ENCODE results near the gene CNTN5.

Gene CNTN5

DNA sequence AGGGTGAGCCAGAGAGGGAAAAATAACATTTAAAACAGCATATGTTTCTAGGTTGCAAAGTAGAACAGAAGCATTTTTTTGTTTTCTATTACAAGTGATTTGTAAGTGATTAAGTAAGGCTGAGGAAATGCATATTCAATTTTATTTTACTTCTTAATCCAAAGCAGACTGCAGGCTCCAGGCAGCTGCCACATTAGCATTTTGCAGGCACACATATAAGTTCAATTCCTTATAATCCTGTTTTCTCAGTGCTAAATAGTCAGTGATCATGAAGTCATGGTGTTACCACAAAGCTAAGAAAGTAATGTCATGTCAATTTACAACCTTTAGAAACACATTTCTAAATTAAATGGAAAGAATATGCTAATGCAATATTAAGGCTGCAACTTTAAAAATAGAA is 149.8 kb downstream of the CNTN5 start:
- DNase-seq (ENCODE audit: extremely low read depth, low read depth), result no peak
- TF ChIP-seq, protein P1, sequence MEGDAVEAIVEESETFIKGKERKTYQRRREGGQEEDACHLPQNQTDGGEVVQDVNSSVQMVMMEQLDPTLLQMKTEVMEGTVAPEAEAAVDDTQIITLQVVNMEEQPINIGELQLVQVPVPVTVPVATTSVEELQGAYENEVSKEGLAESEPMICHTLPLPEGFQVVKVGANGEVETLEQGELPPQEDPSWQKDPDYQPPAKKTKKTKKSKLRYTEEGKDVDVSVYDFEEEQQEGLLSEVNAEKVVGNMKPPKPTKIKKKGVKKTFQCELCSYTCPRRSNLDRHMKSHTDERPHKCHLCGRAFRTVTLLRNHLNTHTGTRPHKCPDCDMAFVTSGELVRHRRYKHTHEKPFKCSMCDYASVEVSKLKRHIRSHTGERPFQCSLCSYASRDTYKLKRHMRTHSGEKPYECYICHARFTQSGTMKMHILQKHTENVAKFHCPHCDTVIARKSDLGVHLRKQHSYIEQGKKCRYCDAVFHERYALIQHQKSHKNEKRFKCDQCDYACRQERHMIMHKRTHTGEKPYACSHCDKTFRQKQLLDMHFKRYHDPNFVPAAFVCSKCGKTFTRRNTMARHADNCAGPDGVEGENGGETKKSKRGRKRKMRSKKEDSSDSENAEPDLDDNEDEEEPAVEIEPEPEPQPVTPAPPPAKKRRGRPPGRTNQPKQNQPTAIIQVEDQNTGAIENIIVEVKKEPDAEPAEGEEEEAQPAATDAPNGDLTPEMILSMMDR (IDR thresholded peaks at IDR 0.05; ENCODE audit: low read depth, low read length), result no peak

GRCh38 chr11:99171330-99171729 is 150.6 kb downstream of the CNTN5 start:
- DNase-seq (ENCODE audit: extremely low read depth, low read depth), result no peak
- TF ChIP-seq, protein P1 (IDR thresholded peaks at IDR 0.05; ENCODE audit: low read depth, low read length), result no peak

DNA sequence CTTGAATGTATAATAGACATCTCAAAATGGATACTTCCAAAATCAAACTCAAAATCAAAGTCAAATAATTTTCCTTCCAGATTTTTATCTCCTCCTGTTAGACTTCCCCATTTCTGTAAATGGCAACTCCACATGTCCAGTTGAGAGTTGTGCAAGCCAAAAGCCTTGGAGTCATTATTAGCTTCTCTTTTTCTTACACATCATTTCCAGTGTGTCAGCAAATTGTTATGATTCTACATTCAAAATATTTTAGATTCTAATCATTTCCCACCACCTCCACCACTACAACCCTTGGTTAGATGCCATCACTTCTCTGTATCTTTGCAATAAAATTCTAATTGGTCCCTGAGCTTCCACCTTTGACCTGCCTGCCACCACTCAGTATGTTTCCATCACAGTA is 155.7 kb downstream of the CNTN5 start:
- TF ChIP-seq, protein P1 (IDR thresholded peaks at IDR 0.05; ENCODE audit: low read depth, low read length), result no peak
- no peak for DNase-seq (ENCODE audit: extremely low read depth, low read depth)

- TF ChIP-seq, protein P1 (IDR thresholded peaks at IDR 0.05; ENCODE audit: low read depth, low read length), result no peak
Observed at GRCh38 chr11:99177446-99177845, 156.7 kb downstream of the CNTN5 start.

GRCh38 chr11:99184146-99184545 is 163.4 kb downstream of the CNTN5 start:
- TF ChIP-seq, protein P1 (IDR thresholded peaks at IDR 0.05; ENCODE audit: low read depth, low read length), result no peak

More at GRCh38 chr11:99177446-99177845, 156.7 kb downstream of the CNTN5 start:
- DNase-seq (ENCODE audit: extremely low read depth, low read depth), result no peak

GRCh38 chr11:99188221-99188620 is 167.5 kb downstream of the CNTN5 start:
- TF ChIP-seq, protein P1 (IDR thresholded peaks at IDR 0.05; ENCODE audit: low read depth, low read length), result no peak

More at GRCh38 chr11:99184146-99184545, 163.4 kb downstream of the CNTN5 start:
- DNase-seq (ENCODE audit: extremely low read depth, low read depth), result no peak

DNA sequence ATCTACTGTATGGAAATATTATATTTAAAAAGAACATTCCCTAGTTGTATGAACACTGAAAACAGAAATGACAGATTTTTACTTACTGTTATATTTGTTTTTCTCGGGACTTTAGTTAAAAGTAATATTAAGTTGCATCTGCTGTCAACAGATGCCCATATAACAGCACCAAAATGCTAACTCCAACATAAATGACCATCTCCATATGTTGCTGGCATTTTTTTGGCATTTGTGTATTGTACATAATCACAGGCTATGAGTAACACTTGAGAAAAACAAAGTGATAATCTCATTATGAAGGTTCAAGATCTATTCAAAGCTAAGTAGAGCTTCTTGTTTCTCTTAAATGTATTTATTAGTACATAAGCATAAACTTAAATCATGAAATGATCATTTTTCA is 172.0 kb downstream of the CNTN5 start:
- no peak for DNase-seq (ENCODE audit: extremely low read depth, low read depth)
- TF ChIP-seq, protein P1 (IDR thresholded peaks at IDR 0.05; ENCODE audit: low read depth, low read length), result no peak

More at GRCh38 chr11:99188221-99188620, 167.5 kb downstream of the CNTN5 start:
- DNase-seq (ENCODE audit: extremely low read depth, low read depth), result no peak
